Pancreas (tissue), 10 donors: ENCODE measurements around the gene OCA2. TPM values are rescaled to one million over a fixed set of nuclear protein-coding genes. Genes with fewer than 3 reads are reported as not detected.

ENCODE experiments used
- ATAC-seq, 4 donors: fragments of 200-7000 bp; cut with Tn5 transposase; one replicate each; pipeline versions ENCODE4 v1.8.0 to v1.9.1; 2020; ENCODE audit warnings: mild to moderate bottlenecking in 4 of 4, moderate library complexity in 4 of 4
- DNase-seq, 6 donors: peaks; one replicate each; pipeline ENCODE4 v3.0.0-alpha.2; 2020
- FAIRE-seq: peaks from 2 replicates; lab custom pipeline; 2012; peaks lifted over from hg19 to GRCh38; lab: Jason Lieb, UNC
- H3K27ac ChIP-seq, 4 donors: fragments of 200-600 bp; sonication (generic); 1 replicate in 3 of 4; 2 replicates in 1 of 4; pipeline versions ENCODE4 v1.5.0 to v1.8.0; 2020
- H3K27me3 ChIP-seq, 4 donors: fragments of 200-600 bp; one replicate each; pipeline ENCODE4 v1.8.0; 2021
- H3K36me3 ChIP-seq, 3 donors: fragments of 200-600 bp; sonication (generic) in 1 of 3; one replicate each; pipeline versions ENCODE4 v1.5.0 to v1.8.0; 2020 to 2021
- H3K4me1 ChIP-seq, 3 donors: fragments of 200-600 bp; one replicate each; pipeline ENCODE4 v1.8.0; 2021
- H3K4me3 ChIP-seq, 4 donors: fragments of 200-600 bp; sonication (generic) in 2 of 4; one replicate each; pipeline versions ENCODE4 v1.5.0 to v1.8.0; 2020 to 2021
- H3K9me3 ChIP-seq, 4 donors: fragments of 200-600 bp; one replicate each; pipeline ENCODE4 v1.8.0; 2021
- CTCF ChIP-seq, 4 donors: fragments of 200-600 bp; sonication (generic) in 3 of 4; IDR thresholded peaks; one replicate each; pipeline versions ENCODE4 v1.5.0 to v1.8.0; 2021; ENCODE audit warnings: antibody characterized with exemption in 4 of 4
- WGBS, 2 donors: extraction: QIAGEN DNeasy Blood & Tissue Kit; methylation state at CpG; one replicate each; pipeline ENCODE4 v1.1.7; 2013; 5-methylcytosine and 5-hydroxymethylcytosine counted together
- intact Hi-C, 3 donors: fragments of 100-400 bp; cut with DNase I; formaldehyde crosslinking; loops; one replicate each; pipeline versions ENCODE4 v1.11.1 to v1.14.2; 2022
- polyA plus RNA-seq, 2 donors: library from polyadenylated mRNA; stranded (reverse); fragments of 200-250 nt; gene quantifications; one replicate each; pipeline ENCODE4 v1.2.3, GENCODE V29; 2013
- total RNA-seq, 6 donors: library from RNA; stranded (reverse); fragmentation: NEBNext Ultra II Directional in 4 of 6; extraction: Animal tissue kit (Norgen Biotek cat#: 25700) in 4 of 6; gene quantifications; one replicate each; pipeline versions ENCODE4 v1.2.1 to v1.2.4, GENCODE V29; 2021 to 2023
- donor health status: healthy with polysubstance abuse.
- donor health status: DM: no; HTN: no; CAD: no; lungs with moderate emphysema.
- donor health status: DM: no; HTN: no; CAD: no.
- donor health status: control.
- donor health status: control.
- donor health status: Bipolar disorder and iron deficiency.
- donor health status: DM: yes; HTN: yes; CAD: no.
- donor health status: DM: no; HTN: no; CAD: no.
- donor health status: DM: no; HTN: no; CAD: no.
- donor health status: DM: yes; HTN: yes; CAD: no.

The OCA2 gene
- total and polyA plus RNA-seq, 8 donors = 0.12 to 0.31 (median 0.18) TPM; not detected in 4

GRCh38 chr15:28085489-28086174 is 13.5 kb downstream of the OCA2 start:
- Histone ChIP-seq H3K36me3 (no peaks in the 10 kb centered on the region), H3K4me1 (no peaks in the 10 kb centered on the region), H3K27me3 (no peaks in the 10 kb centered on the region), H3K9me3 (no peaks in the 10 kb centered on the region), H3K4me3 (no peak overlapping the region), H3K27ac (no peak overlapping the region)
- peak in 1 of 4 donors; percentile 33 for ATAC-seq
- intact Hi-C loops = no loop called here
- DNase-seq = no peak
- FAIRE-seq = no peak
- no peak for TF ChIP-seq CTCF (IDR thresholded peaks at IDR 0.05)
- WGBS, 2 donors = 68 to 71% methylated on average over 4 of the region's 4 CpGs

GRCh38 chr15:28084547-28084946 is 14.6 kb downstream of the OCA2 start:
- Histone ChIP-seq H3K4me3 (no peak overlapping the region), H3K27ac (no peak overlapping the region), H3K9me3 (no peaks in the 10 kb centered on the region), H3K27me3 (no peaks in the 10 kb centered on the region), H3K4me1 (no peaks in the 10 kb centered on the region), H3K36me3 (no peaks in the 10 kb centered on the region)
- ATAC-seq (no peak), DNase-seq (no peak), FAIRE-seq (no peak)
- WGBS, 2 donors = 68 to 74% methylated on average over 3 of the region's 3 CpGs
- intact Hi-C loops = no loop called here
- TF ChIP-seq CTCF (IDR thresholded peaks at IDR 0.05) = no peak

GRCh38 chr15:28082891-28083684 is 16.0 kb downstream of the OCA2 start:
- DNase-seq (no peak), FAIRE-seq (no peak), ATAC-seq (peak in 2 of 4 donors; percentile 48 to 52)
- no peaks in the 10 kb centered on the region for H3K9me3 ChIP-seq
- H3K27me3 ChIP-seq = no peaks in the 10 kb centered on the region
- H3K36me3 ChIP-seq = no peaks in the 10 kb centered on the region
- WGBS, 2 donors = 58 to 63% methylated on average over 11 of the region's 11 CpGs
- no peaks in the 10 kb centered on the region for H3K4me1 ChIP-seq
- no peak overlapping the region for H3K4me3 ChIP-seq
- no peak for TF ChIP-seq CTCF (IDR thresholded peaks at IDR 0.05)
- intact Hi-C loops = no loop called here
- no peak overlapping the region for H3K27ac ChIP-seq

GRCh38 chr15:28081594-28081993 is 17.5 kb downstream of the OCA2 start:
- no peak for TF ChIP-seq CTCF (IDR thresholded peaks at IDR 0.05)
- FAIRE-seq (no peak), DNase-seq (no peak), ATAC-seq (no peak)
- WGBS, 2 donors = 92 to 94% methylated on average over 20 of the region's 20 CpGs
- intact Hi-C loops = no loop called here
- H3K27ac ChIP-seq = no peak overlapping the region
- H3K4me3 ChIP-seq = no peak overlapping the region
- no peaks in the 10 kb centered on the region for H3K4me1 ChIP-seq
- no peaks in the 10 kb centered on the region for H3K9me3 ChIP-seq
- no peaks in the 10 kb centered on the region for H3K36me3 ChIP-seq
- H3K27me3 ChIP-seq = no peaks in the 10 kb centered on the region

- TF ChIP-seq CTCF (IDR thresholded peaks at IDR 0.05) = no peak
- Histone ChIP-seq H3K27ac (no peak overlapping the region), H3K36me3 (no peaks in the 10 kb centered on the region), H3K9me3 (no peaks in the 10 kb centered on the region), H3K4me3 (no peak overlapping the region), H3K4me1 (no peaks in the 10 kb centered on the region), H3K27me3 (no peaks in the 10 kb centered on the region)
- intact Hi-C loops = no loop called here
- ATAC-seq = no peak
- WGBS, 2 donors = 69 to 78% methylated on average over 8 of the region's 8 CpGs
- no peak for FAIRE-seq
- DNase-seq = no peak
These were observed 18.7 kb downstream of the OCA2 start for GRCh38 chr15:28080386-28080785.
